Effector memory CD4-positive, alpha-beta T cell (primary cell): Measurements from ENCODE around the gene PSMB11.
A peak's percentile ranks its signal among the peaks of the same experiment; 100 is the strongest.
"Not testable (repeated sequence)": the region's sequence is repeated elsewhere in the genome, so short reads cannot be mapped to it uniquely, and the experiment has no call there.

Experiments used
- DNase-seq, 3 donors: peaks; one replicate each; pipeline ENCODE4 v3.0.0-alpha.2; 2020
- H3K27ac ChIP-seq: 2 replicates; pipeline ENCODE4 v1.7.0; 2013; ENCODE audit warnings: mild to moderate bottlenecking, low read length, moderate library complexity; ENCODE audit not compliant: insufficient read depth, poor library complexity, severe bottlenecking
- H3K27me3 ChIP-seq: replicated peaks from 2 replicates; pipeline ENCODE4 v1.7.0; 2013; ENCODE audit warnings: mild to moderate bottlenecking, low read length; ENCODE audit not compliant: insufficient read depth, control insufficient read depth, poor library complexity, severe bottlenecking
- H3K36me3 ChIP-seq: 2 replicates; pipeline ENCODE4 v1.7.0; 2013; ENCODE audit warnings: mild to moderate bottlenecking, low read length, moderate library complexity; ENCODE audit not compliant: control insufficient read depth, insufficient read depth
- H3K4me1 ChIP-seq: 2 replicates; pipeline ENCODE4 v1.7.0; 2013; ENCODE audit warnings: low read length, mild to moderate bottlenecking; ENCODE audit not compliant: control insufficient read depth, insufficient read depth, poor library complexity, severe bottlenecking
- H3K4me3 ChIP-seq: 2 replicates; pipeline ENCODE4 v1.7.0; 2013; ENCODE audit warnings: low read length, low read depth, mild to moderate bottlenecking; ENCODE audit not compliant: insufficient read depth, poor library complexity, severe bottlenecking
- H3K9me3 ChIP-seq: 2 replicates; pipeline ENCODE4 v1.7.0; 2013; ENCODE audit warnings: mild to moderate bottlenecking, low read length, moderate library complexity; ENCODE audit not compliant: control insufficient read depth

PSMB11 gene

GRCh38 chr14:23004274-23004673, 37.7 kb upstream of the PSMB11 start:
- not testable (repeated sequence) for H3K27me3 ChIP-seq, H3K4me3 ChIP-seq, DNase-seq, H3K27ac ChIP-seq, H3K36me3 ChIP-seq, H3K9me3 ChIP-seq
- H3K4me1 ChIP-seq = peaks cover 12% of the 10 kb centered on the region

- DNase-seq = no peak
- no peak overlapping the region for H3K27ac ChIP-seq
- no peaks in the 10 kb centered on the region for H3K27me3 ChIP-seq
- no peak overlapping the region for H3K4me3 ChIP-seq
- H3K4me1 ChIP-seq = peaks cover 12% of the 10 kb centered on the region
- H3K9me3 ChIP-seq = no peaks in the 10 kb centered on the region
- H3K36me3 ChIP-seq = no peaks in the 10 kb centered on the region
These were observed 36.4 kb upstream of the PSMB11 start for GRCh38 chr14:23005451-23006187.

- Histone ChIP-seq H3K36me3 (no peaks in the 10 kb centered on the region), H3K4me3 (peak overlapping the region; percentile 62), H3K4me1 (peaks cover 12% of the 10 kb centered on the region), H3K27ac (peak overlapping the region; percentile 70), H3K9me3 (no peaks in the 10 kb centered on the region), H3K27me3 (no peaks in the 10 kb centered on the region)
- no peak for DNase-seq
These were observed 35.9 kb upstream of the PSMB11 start for GRCh38 chr14:23006188-23006534.

GRCh38 chr14:23006544-23007419, 35.2 kb upstream of the PSMB11 start:
- H3K36me3 ChIP-seq = no peaks in the 10 kb centered on the region
- H3K4me1 ChIP-seq = peaks cover 12% of the 10 kb centered on the region
- no peaks in the 10 kb centered on the region for H3K9me3 ChIP-seq
- H3K27ac ChIP-seq = peak overlapping the region; percentile 70
- peak; percentile 92 to 97 (median 96) for DNase-seq
- no peaks in the 10 kb centered on the region for H3K27me3 ChIP-seq
- peak overlapping the region; percentile 62 for H3K4me3 ChIP-seq

GRCh38 chr14:23008831-23009230, 33.2 kb upstream of the PSMB11 start:
- Histone ChIP-seq H3K27ac (no peak overlapping the region), H3K27me3 (no peaks in the 10 kb centered on the region), H3K4me3 (no peak overlapping the region), H3K9me3 (no peaks in the 10 kb centered on the region), H3K36me3 (no peaks in the 10 kb centered on the region), H3K4me1 (peaks cover 12% of the 10 kb centered on the region)
- DNase-seq = no peak

GRCh38 chr14:23009483-23009938, 32.5 kb upstream of the PSMB11 start:
- Histone ChIP-seq H3K9me3 (no peaks in the 10 kb centered on the region), H3K27ac (peak overlapping the region; percentile 45), H3K4me3 (peak overlapping the region; percentile 47), H3K27me3 (no peaks in the 10 kb centered on the region), H3K4me1 (peaks cover 12% of the 10 kb centered on the region), H3K36me3 (no peaks in the 10 kb centered on the region)
- DNase-seq = no peak

DNA sequence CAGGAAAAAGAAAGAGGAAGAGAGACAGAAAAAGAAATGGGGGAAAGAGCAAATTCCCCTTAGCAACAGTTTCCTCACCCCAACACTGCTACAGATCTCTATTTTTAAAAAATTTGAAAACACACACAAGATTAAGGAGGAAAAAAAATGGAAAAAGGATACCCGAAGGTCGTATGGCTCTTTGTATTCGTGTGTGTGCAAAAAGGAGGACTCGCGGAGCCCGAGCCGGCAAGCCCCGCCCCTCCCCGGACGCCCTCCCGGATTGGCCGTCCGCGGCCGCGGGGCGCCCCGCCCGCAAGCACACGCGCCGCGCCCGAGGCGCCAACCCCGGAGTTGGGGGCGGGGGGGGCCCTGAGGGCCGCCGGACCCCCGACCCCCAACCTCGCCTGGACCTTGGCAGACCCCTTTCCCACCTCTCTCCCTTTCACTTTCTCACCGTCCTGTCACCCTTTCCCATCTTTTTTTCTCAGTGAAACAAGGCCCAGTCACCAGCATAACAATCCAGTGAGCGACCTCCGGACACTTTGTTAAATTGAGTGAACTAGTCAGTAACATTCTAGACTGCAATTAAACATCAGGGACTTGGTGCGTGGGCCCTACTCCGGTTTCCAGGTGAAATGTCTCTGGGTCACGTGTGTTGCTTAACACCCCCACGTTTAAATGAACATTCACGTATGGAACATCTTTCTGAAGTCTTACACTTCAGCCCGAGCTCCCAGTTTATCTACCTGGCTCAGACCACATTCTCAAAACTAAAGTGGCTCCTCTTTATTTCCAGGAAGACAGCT, 31.9 kb upstream of the PSMB11 start, which contains the start of gene C14orf93:
Gene C14orf93, minus strand, starts transcription at position 205 of the 788 bp plus-strand sequence. CDS start 11,120 bp downstream, outside the sequence.
- Histone ChIP-seq H3K4me3 (peak within 1 kb of the TSS; percentile 47), H3K4me1 (peaks cover 12% of the 10 kb centered on the region), H3K36me3 (no peaks in the 10 kb centered on the region), H3K27ac (peak within 1 kb of the TSS; percentile 69), H3K9me3 (no peaks in the 10 kb centered on the region), H3K27me3 (no peaks in the 10 kb centered on the region)
- peak; percentile 47 to 71 (median 56) for DNase-seq

DNA sequence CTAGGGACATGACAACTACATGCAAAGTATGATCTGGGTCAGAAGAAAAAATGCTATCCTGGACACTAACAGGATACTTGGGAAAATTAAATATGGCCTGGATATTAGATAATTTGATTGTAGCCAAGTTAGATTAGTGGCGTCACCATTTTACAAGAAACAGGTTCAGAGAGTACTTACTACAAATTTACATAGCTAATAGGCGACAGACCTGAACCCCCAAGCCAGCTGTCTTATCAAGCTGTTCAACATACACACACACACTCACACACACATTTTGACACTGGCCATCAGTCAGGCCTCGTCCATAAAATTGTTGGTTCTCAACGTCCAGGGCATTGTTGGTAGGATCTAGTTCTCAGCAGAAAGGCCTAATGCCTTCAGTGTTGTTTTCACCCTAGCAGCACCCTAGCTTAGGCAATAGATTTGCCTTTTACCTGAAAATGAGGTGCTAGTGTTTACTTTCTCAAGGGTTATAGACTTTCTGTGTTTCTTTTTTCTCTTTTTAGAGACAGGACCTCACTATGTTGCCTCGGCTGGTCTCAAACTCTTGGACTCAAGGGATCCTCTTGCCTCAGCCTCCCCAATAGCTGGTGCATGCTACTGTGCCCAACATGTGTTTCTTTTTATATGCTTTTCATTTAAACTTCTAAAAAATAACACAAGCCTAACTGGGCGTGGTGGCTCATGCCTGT, 28.8 kb upstream of the PSMB11 start:
- Histone ChIP-seq H3K4me3 (no peak overlapping the region), H3K36me3 (no peaks in the 10 kb centered on the region), H3K4me1 (peaks cover 5% of the 10 kb centered on the region), H3K27ac (no peak overlapping the region), H3K27me3 (no peaks in the 10 kb centered on the region), H3K9me3 (no peaks in the 10 kb centered on the region)
- DNase-seq = no peak

DNA sequence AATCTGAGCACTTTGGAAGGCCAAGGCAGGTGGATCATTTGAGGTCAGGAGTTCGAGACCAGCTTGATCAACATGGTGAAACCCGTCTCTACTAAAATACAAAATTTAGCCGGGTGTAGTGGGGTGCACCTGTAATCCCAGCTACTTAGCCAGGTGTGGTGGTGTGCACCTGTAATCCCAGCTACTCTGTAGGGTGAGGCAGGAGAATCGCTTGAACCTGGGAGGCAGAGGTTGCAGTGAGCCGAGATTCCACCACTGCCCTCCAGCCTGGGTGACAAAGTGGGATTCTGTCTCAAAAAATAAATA, 28.3 kb upstream of the PSMB11 start:
- H3K27me3 ChIP-seq, H3K9me3 ChIP-seq, H3K27ac ChIP-seq, H3K4me1 ChIP-seq, DNase-seq, H3K36me3 ChIP-seq, H3K4me3 ChIP-seq: not testable (repeated sequence)
